IMR-90 (cell line): ENCODE measurements around the gene EIF6.
"Not testable (repeated sequence)": the region's sequence is repeated elsewhere in the genome, so short reads cannot be mapped to it uniquely, and the experiment has no call there.

Experiments
- BHLHE40 ChIP-seq: fragments of 150-350 bp; IDR thresholded peaks from 2 replicates; pipeline ENCODE4 v1.6.1; 2016; ENCODE audit warnings: mild to moderate bottlenecking, low read depth, low read length
- CEBPB ChIP-seq: IDR thresholded peaks from 2 replicates; pipeline ENCODE4 v1.6.1; 2012; ENCODE audit warnings: low read depth, low read length, improper control_type of control experiment
- CHD1 ChIP-seq: IDR thresholded peaks from 2 replicates; pipeline ENCODE4 v1.6.1; 2012; ENCODE audit warnings: low read depth, low read length, improper control_type of control experiment
- FOS ChIP-seq: fragments of 150-350 bp; IDR thresholded peaks from 2 replicates; pipeline ENCODE4 v1.6.1; 2016; ENCODE audit warnings: low read depth, low read length
- MAFK ChIP-seq: IDR thresholded peaks from 2 replicates; pipeline ENCODE4 v1.6.1; 2012; ENCODE audit warnings: low read depth, low read length, improper control_type of control experiment
- MAZ ChIP-seq: IDR thresholded peaks from 2 replicates; pipeline ENCODE4 v1.6.1; 2012; ENCODE audit warnings: low read depth, mild to moderate bottlenecking, low read length, improper control_type of control experiment, moderate library complexity, borderline replicate concordance
- MXI1 ChIP-seq: IDR thresholded peaks from 2 replicates; pipeline ENCODE4 v1.6.1; 2012; ENCODE audit warnings: low read depth, mild to moderate bottlenecking, low read length, moderate library complexity, borderline replicate concordance
- POLR2A ChIP-seq: IDR thresholded peaks from 2 replicates; pipeline ENCODE4 v1.6.1; 2012; ENCODE audit warnings: mild to moderate bottlenecking, low read depth, low read length
- RAD21 ChIP-seq: IDR thresholded peaks from 2 replicates; pipeline ENCODE4 v1.6.1; 2012; ENCODE audit warnings: low read length, improper control_type of control experiment
- RCOR1 ChIP-seq: IDR thresholded peaks from 2 replicates; pipeline ENCODE4 v1.6.1; 2012; ENCODE audit warnings: mild to moderate bottlenecking, low read length, improper control_type of control experiment; ENCODE audit not compliant: insufficient replicate concordance
- RFX5 ChIP-seq: IDR thresholded peaks from 2 replicates; pipeline ENCODE4 v1.8.0; 2012; ENCODE audit warnings: low read depth, mild to moderate bottlenecking, low read length, moderate library complexity
- SMC3 ChIP-seq: fragments of 150-350 bp; IDR thresholded peaks from 2 replicates; pipeline ENCODE4 v1.6.1; 2016; ENCODE audit warnings: low read depth, mild to moderate bottlenecking, antibody characterized with exemption, low read length, moderate library complexity
- TF ChIP-seq, protein P1 (sequence below): conservative IDR thresholded peaks from 2 replicates; pipeline ENCODE4 v1.5.1; 2012; ENCODE audit warnings: mild to moderate bottlenecking, low read depth, low read length, improper control_type of control experiment
- TF ChIP-seq, protein P2 (sequence below): fragments of 150-350 bp; IDR thresholded peaks from 2 replicates; pipeline ENCODE4 v1.6.1; 2017; ENCODE audit warnings: mild to moderate bottlenecking, antibody characterized with exemption, low read length, low read depth

DNA sequence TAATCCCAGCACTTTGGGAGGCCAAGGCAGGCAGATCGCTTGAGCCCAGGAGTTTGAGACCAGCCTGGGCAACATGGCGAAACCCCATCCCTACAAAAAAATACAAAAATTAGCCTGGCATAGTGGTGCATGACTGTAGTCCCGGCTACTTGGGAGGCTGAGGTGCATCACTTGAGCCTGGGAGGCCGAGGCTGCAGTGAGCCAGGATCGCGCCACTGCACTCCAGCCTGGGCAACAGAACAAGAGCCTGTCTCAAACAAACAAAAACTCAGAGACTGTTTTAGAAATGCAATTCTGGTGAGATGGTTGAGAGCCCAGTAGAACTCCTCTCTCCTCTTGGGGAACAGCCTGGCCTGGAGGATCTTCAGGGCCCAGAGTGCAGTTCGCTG lies 31.1 kb upstream of the EIF6 start:
- TF ChIP-seq POLR2A, MXI1, RAD21, RCOR1, CEBPB, SMC3, FOS, MAFK, CHD1, RFX5, MAZ, BHLHE40: not testable (repeated sequence)
- TF ChIP-seq, protein P1, sequence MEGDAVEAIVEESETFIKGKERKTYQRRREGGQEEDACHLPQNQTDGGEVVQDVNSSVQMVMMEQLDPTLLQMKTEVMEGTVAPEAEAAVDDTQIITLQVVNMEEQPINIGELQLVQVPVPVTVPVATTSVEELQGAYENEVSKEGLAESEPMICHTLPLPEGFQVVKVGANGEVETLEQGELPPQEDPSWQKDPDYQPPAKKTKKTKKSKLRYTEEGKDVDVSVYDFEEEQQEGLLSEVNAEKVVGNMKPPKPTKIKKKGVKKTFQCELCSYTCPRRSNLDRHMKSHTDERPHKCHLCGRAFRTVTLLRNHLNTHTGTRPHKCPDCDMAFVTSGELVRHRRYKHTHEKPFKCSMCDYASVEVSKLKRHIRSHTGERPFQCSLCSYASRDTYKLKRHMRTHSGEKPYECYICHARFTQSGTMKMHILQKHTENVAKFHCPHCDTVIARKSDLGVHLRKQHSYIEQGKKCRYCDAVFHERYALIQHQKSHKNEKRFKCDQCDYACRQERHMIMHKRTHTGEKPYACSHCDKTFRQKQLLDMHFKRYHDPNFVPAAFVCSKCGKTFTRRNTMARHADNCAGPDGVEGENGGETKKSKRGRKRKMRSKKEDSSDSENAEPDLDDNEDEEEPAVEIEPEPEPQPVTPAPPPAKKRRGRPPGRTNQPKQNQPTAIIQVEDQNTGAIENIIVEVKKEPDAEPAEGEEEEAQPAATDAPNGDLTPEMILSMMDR, result not testable (repeated sequence)
- TF ChIP-seq, protein P2, sequence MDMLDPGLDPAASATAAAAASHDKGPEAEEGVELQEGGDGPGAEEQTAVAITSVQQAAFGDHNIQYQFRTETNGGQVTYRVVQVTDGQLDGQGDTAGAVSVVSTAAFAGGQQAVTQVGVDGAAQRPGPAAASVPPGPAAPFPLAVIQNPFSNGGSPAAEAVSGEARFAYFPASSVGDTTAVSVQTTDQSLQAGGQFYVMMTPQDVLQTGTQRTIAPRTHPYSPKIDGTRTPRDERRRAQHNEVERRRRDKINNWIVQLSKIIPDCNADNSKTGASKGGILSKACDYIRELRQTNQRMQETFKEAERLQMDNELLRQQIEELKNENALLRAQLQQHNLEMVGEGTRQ, result not testable (repeated sequence)
